A549 (cell line): ENCODE measurements around the gene CLTCL1. TPM values are rescaled to one million over a fixed set of nuclear protein-coding genes. Genes with fewer than 3 reads are reported as not detected.

Experiments
- ATAC-seq, 2 experiments: fragments of 200-7000 bp in 1 of 2; fragments of >200 bp in 1 of 2; cut with Nextera tagmentation in 1 of 2; cut with Tn5 transposase in 1 of 2; 3 replicates each; pipeline versions ENCODE4 v1.8.0 to v1.9.1; 2018 to 2020; ENCODE audit warnings: mild to moderate bottlenecking in 1 of 2, moderate library complexity in 1 of 2
- CTCF ChIA-PET: fragments of 300-600 bp; sonication (Branson Sonifier 250); formaldehyde crosslinking; extraction: SDS; loops from one replicate; lab custom pipeline; 2021; ENCODE audit warnings: antibody characterized with exemption, inconsistent platforms; lab: Yijun Ruan, JAX
- POLR2A ChIA-PET: fragments of 350-600 bp; formaldehyde crosslinking; extraction: SDS; loops from one replicate; lab custom pipeline; 2021; ENCODE audit warnings: antibody characterized with exemption, inconsistent platforms; lab: Yijun Ruan, JAX
- DNase-seq, 2 experiments: peaks; one replicate each; pipeline versions ENCODE4 v3.0.0 to v3.0.0-alpha.2; 2011 to 2016; ENCODE audit warnings: low read depth in 1 of 2, low spot score in 1 of 2
- FAIRE-seq: peaks from 2 replicates; lab custom pipeline; 2011; peaks lifted over from hg19 to GRCh38; lab: Jason Lieb, UNC
- H3K27ac ChIP-seq, 2 experiments: fragments of >200 bp; sonication (Bioruptor Twin); formaldehyde crosslinking; 3 replicates each; pipeline ENCODE4 v1.5.1; 2016 to 2017
- H3K4me1 ChIP-seq: fragments of >200 bp; sonication (Bioruptor Twin); formaldehyde crosslinking; 3 replicates; pipeline ENCODE4 v1.6.1; 2016
- H3K4me2 ChIP-seq: fragments of >200 bp; sonication (Bioruptor Twin); formaldehyde crosslinking; 3 replicates; pipeline ENCODE4 v1.6.1; 2016
- H3K4me3 ChIP-seq: fragments of >200 bp; sonication (Bioruptor Twin); formaldehyde crosslinking; 3 replicates; pipeline ENCODE4 v1.5.1; 2016
- H3K9me3 ChIP-seq: fragments of >200 bp; sonication (Bioruptor Twin); formaldehyde crosslinking; 3 replicates; pipeline ENCODE4 v1.6.1; 2016
- CBX8 ChIP-seq: fragments of 200-600 bp; sonication (generic); IDR thresholded peaks from 2 replicates; pipeline ENCODE4 v1.6.1; 2016
- CEBPB ChIP-seq, 2 experiments: fragments of >200 bp in 1 of 2; sonication (Bioruptor Twin) in 1 of 2; formaldehyde crosslinking in 1 of 2; IDR thresholded peaks; 2 replicates each; pipeline ENCODE4 v1.6.1; 2012 to 2016
- EHF ChIP-seq: fragments of 250-450 bp; sonication (Bioruptor Pico); IDR thresholded peaks from 2 replicates; pipeline ENCODE4 v1.5.0; 2020; ENCODE audit warnings: mild to moderate bottlenecking
- EHMT2 ChIP-seq: fragments of 200-600 bp; sonication (generic); IDR thresholded peaks from 2 replicates; pipeline ENCODE4 v1.6.1; 2016; ENCODE audit warnings: antibody characterized with exemption, low read depth, mild to moderate bottlenecking, moderate library complexity
- EP300 ChIP-seq, 2 experiments: fragments of >200 bp; sonication (Bioruptor Twin); formaldehyde crosslinking; IDR thresholded peaks; 2 replicates in 1 of 2; 3 replicates in 1 of 2; pipeline ENCODE4 v1.6.1; 2016 to 2017
- FOSL2 ChIP-seq, 2 experiments: fragments of 450-650 bp in 1 of 2; fragments of >200 bp in 1 of 2; sonication (Bioruptor Twin) in 1 of 2; formaldehyde crosslinking; IDR thresholded peaks; 2 replicates each; pipeline versions ENCODE4 v1.5.0 to v1.6.1; 2016 to 2020; ENCODE audit warnings: mild to moderate bottlenecking in 1 of 2, moderate library complexity in 1 of 2
- FOXS1 ChIP-seq: fragments of 250-450 bp; sonication (Bioruptor Pico); IDR thresholded peaks from 2 replicates; pipeline ENCODE4 v1.5.0; 2020; ENCODE audit warnings: mild to moderate bottlenecking, moderate library complexity
- HEYL ChIP-seq: fragments of 250-450 bp; sonication (Bioruptor Pico); IDR thresholded peaks from 2 replicates; pipeline ENCODE4 v1.8.0; 2021; ENCODE audit warnings: mild to moderate bottlenecking, moderate library complexity
- HOXA7 ChIP-seq: fragments of 250-450 bp; sonication (Bioruptor Pico); IDR thresholded peaks from 2 replicates; pipeline ENCODE4 v1.5.0; 2020; ENCODE audit warnings: mild to moderate bottlenecking, moderate library complexity
- HOXB5 ChIP-seq: fragments of 250-450 bp; sonication (Bioruptor Pico); IDR thresholded peaks from 2 replicates; pipeline ENCODE4 v1.5.0; 2020; ENCODE audit warnings: mild to moderate bottlenecking, moderate library complexity
- JUNB ChIP-seq: fragments of >200 bp; sonication (Bioruptor Twin); formaldehyde crosslinking; IDR thresholded peaks from 2 replicates; pipeline ENCODE4 v1.6.1; 2016
- KDM1A ChIP-seq: fragments of 200-600 bp; sonication (generic); IDR thresholded peaks from 2 replicates; pipeline ENCODE4 v1.6.1; 2016; ENCODE audit warnings: low read depth, mild to moderate bottlenecking
- KDM5A ChIP-seq: fragments of 200-600 bp; sonication (generic); IDR thresholded peaks from 2 replicates; pipeline ENCODE4 v1.6.1; 2016; ENCODE audit warnings: antibody characterized with exemption, mild to moderate bottlenecking
- MYC ChIP-seq: IDR thresholded peaks from 2 replicates; pipeline ENCODE4 v1.6.1; 2012; ENCODE audit warnings: mild to moderate bottlenecking, inconsistent platforms, low read length, improper control_type of control experiment, borderline replicate concordance
- NFE2L2 ChIP-seq: fragments of 150-350 bp; conservative IDR thresholded peaks from 2 replicates; pipeline ENCODE4 v1.6.1; 2014; ENCODE audit warnings: low read length
- NR3C1 ChIP-seq: fragments of >200 bp; sonication (Bioruptor Twin); formaldehyde crosslinking; IDR thresholded peaks from 3 replicates; pipeline ENCODE4 v1.6.1; 2017
- PHF8 ChIP-seq: fragments of 200-600 bp; sonication (generic); IDR thresholded peaks from 2 replicates; pipeline ENCODE4 v1.6.1; 2016; ENCODE audit warnings: low read depth, mild to moderate bottlenecking, antibody characterized with exemption, moderate library complexity, borderline replicate concordance
- POLR2AphosphoS2 ChIP-seq: conservative IDR thresholded peaks from 2 replicates; pipeline ENCODE4 v1.6.1; 2012; ENCODE audit warnings: low read length, improper control_type of control experiment, inconsistent platforms
- RARB ChIP-seq: fragments of 250-450 bp; sonication (Bioruptor Pico); IDR thresholded peaks from 2 replicates; pipeline ENCODE4 v1.8.0; 2021; ENCODE audit warnings: mild to moderate bottlenecking, moderate library complexity
- SREBF2 ChIP-seq: fragments of 450-650 bp; IDR thresholded peaks from 2 replicates; pipeline ENCODE4 v1.6.1; 2014; ENCODE audit warnings: mild to moderate bottlenecking, moderate library complexity
- USF2 ChIP-seq: fragments of 450-650 bp; IDR thresholded peaks from 2 replicates; pipeline ENCODE4 v1.6.1; 2014; ENCODE audit warnings: antibody characterized with exemption
- ZNF302 ChIP-seq: fragments of 250-450 bp; sonication (Bioruptor Pico); IDR thresholded peaks from 2 replicates; pipeline ENCODE4 v1.9.0; 2021; ENCODE audit warnings: inconsistent platforms, mild to moderate bottlenecking, moderate library complexity
- WGBS: methylation state at CpG from one replicate; pipeline ENCODE4 v1.1.6; 2017; ENCODE audit errors: missing lambda C conversion rate; 5-methylcytosine and 5-hydroxymethylcytosine counted together
- polyA plus RNA-seq, 4 experiments: library from polyadenylated mRNA; depleted of rRNA in 3 of 4; stranded (reverse); fragments of >200 nt; fragmentation: RNase III in 1 of 4; extraction: RNeasy Plus Mini Kit Qiagen cat#74134 plus additional on column Dnase treatment in 1 of 4; gene quantifications; 2 replicates in 3 of 4; 3 replicates in 1 of 4; pipeline ENCODE4 v1.2.3, GENCODE V29; 2011 to 2017
- TF ChIP-seq, protein P1 (sequence below): IDR thresholded peaks from 2 replicates; pipeline ENCODE4 v1.6.1; 2012
- TF ChIP-seq, protein P2 (sequence below): fragments of 200-600 bp; sonication (generic); IDR thresholded peaks from 2 replicates; pipeline ENCODE4 v1.6.1; 2016; ENCODE audit warnings: antibody characterized with exemption, mild to moderate bottlenecking, moderate library complexity
- TF ChIP-seq, protein P3 (sequence below): fragments of 150-350 bp; IDR thresholded peaks from 2 replicates; pipeline ENCODE4 v1.6.1; 2014; ENCODE audit warnings: low read depth, mild to moderate bottlenecking, low read length
- TF ChIP-seq, protein P4 (sequence below): fragments of >200 bp; sonication (Bioruptor Twin); formaldehyde crosslinking; IDR thresholded peaks from 3 replicates; pipeline ENCODE4 v1.6.1; 2016

The CLTCL1 gene
- polyA plus RNA-seq, 2 of the 4 experiments (the other 2 are of a cell fraction) = 8.6 to 10.6 TPM

- ATAC-seq (no peak), DNase-seq (no peak), FAIRE-seq (no peak)
- no peak overlapping the region for H3K4me3 ChIP-seq
- H3K27ac ChIP-seq = no peak overlapping the region
- H3K9me3 ChIP-seq = no peaks in the 10 kb centered on the region
- POLR2A ChIA-PET = no interaction called here
- no peak overlapping the region for H3K4me2 ChIP-seq
- TF ChIP-seq FOSL2 (IDR thresholded peaks at IDR 0.05) = no peak
- no peak for TF ChIP-seq FOSL2 (CRISPR knock-in tag; IDR thresholded peaks at IDR 0.05)
- TF ChIP-seq NFE2L2 = no peak
- TF ChIP-seq HOXA7 (CRISPR knock-in tag) = no peak
- no peak for TF ChIP-seq ZNF302
- TF ChIP-seq RARB (CRISPR knock-in tag) = no peak
- no peak for TF ChIP-seq MYC
- no peak for TF ChIP-seq USF2
- TF ChIP-seq POLR2AphosphoS2 = no peak
- no peak for TF ChIP-seq EP300 (IDR thresholded peaks at IDR 0.05)
- no peak for TF ChIP-seq FOXS1 (CRISPR knock-in tag)
- TF ChIP-seq, protein P1, sequence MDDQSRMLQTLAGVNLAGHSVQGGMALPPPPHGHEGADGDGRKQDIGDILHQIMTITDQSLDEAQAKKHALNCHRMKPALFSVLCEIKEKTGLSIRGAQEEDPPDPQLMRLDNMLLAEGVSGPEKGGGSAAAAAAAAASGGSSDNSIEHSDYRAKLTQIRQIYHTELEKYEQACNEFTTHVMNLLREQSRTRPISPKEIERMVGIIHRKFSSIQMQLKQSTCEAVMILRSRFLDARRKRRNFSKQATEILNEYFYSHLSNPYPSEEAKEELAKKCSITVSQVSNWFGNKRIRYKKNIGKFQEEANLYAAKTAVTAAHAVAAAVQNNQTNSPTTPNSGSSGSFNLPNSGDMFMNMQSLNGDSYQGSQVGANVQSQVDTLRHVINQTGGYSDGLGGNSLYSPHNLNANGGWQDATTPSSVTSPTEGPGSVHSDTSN = no peak
- TF ChIP-seq SREBF2 = no peak
- TF ChIP-seq PHF8 = no peak
- no peak for TF ChIP-seq CBX8
- no peak for TF ChIP-seq CEBPB (IDR thresholded peaks at IDR 0.05)
- no peak for TF ChIP-seq NR3C1
- no peak for TF ChIP-seq HOXB5 (CRISPR knock-in tag)
- TF ChIP-seq JUNB = no peak
- no peak for TF ChIP-seq HEYL
- H3K4me1 ChIP-seq = no peaks in the 10 kb centered on the region
- 78% methylated on average over 4 of the region's 6 CpGs for WGBS
- CTCF ChIA-PET = interaction anchor here (2.0 kb wide), 1 partner anchor 442 kb away, joined by 5 read pairs; no protein-coding TSS in a partner anchor
Measured at GRCh38 chr22:19187716-19188563, 103.6 kb downstream of the CLTCL1 start.

GRCh38 chr22:19184276-19184997, 107.1 kb downstream of the CLTCL1 start:
- no peak overlapping the region for H3K4me2 ChIP-seq
- no peaks in the 10 kb centered on the region for H3K9me3 ChIP-seq
- 89% methylated on average over 13 of the region's 20 CpGs for WGBS
- POLR2A ChIA-PET = no interaction called here
- TF ChIP-seq EHMT2 = no peak
- TF ChIP-seq, protein P2, sequence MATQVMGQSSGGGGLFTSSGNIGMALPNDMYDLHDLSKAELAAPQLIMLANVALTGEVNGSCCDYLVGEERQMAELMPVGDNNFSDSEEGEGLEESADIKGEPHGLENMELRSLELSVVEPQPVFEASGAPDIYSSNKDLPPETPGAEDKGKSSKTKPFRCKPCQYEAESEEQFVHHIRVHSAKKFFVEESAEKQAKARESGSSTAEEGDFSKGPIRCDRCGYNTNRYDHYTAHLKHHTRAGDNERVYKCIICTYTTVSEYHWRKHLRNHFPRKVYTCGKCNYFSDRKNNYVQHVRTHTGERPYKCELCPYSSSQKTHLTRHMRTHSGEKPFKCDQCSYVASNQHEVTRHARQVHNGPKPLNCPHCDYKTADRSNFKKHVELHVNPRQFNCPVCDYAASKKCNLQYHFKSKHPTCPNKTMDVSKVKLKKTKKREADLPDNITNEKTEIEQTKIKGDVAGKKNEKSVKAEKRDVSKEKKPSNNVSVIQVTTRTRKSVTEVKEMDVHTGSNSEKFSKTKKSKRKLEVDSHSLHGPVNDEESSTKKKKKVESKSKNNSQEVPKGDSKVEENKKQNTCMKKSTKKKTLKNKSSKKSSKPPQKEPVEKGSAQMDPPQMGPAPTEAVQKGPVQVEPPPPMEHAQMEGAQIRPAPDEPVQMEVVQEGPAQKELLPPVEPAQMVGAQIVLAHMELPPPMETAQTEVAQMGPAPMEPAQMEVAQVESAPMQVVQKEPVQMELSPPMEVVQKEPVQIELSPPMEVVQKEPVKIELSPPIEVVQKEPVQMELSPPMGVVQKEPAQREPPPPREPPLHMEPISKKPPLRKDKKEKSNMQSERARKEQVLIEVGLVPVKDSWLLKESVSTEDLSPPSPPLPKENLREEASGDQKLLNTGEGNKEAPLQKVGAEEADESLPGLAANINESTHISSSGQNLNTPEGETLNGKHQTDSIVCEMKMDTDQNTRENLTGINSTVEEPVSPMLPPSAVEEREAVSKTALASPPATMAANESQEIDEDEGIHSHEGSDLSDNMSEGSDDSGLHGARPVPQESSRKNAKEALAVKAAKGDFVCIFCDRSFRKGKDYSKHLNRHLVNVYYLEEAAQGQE = no peak
- no peak for TF ChIP-seq EHF (CRISPR knock-in tag)
- TF ChIP-seq, protein P3, sequence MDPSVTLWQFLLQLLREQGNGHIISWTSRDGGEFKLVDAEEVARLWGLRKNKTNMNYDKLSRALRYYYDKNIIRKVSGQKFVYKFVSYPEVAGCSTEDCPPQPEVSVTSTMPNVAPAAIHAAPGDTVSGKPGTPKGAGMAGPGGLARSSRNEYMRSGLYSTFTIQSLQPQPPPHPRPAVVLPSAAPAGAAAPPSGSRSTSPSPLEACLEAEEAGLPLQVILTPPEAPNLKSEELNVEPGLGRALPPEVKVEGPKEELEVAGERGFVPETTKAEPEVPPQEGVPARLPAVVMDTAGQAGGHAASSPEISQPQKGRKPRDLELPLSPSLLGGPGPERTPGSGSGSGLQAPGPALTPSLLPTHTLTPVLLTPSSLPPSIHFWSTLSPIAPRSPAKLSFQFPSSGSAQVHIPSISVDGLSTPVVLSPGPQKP = no peak
- no peak for TF ChIP-seq KDM5A
- TF ChIP-seq HOXB5 (CRISPR knock-in tag) = no peak
- no peak for TF ChIP-seq NFE2L2
- TF ChIP-seq, protein P4, sequence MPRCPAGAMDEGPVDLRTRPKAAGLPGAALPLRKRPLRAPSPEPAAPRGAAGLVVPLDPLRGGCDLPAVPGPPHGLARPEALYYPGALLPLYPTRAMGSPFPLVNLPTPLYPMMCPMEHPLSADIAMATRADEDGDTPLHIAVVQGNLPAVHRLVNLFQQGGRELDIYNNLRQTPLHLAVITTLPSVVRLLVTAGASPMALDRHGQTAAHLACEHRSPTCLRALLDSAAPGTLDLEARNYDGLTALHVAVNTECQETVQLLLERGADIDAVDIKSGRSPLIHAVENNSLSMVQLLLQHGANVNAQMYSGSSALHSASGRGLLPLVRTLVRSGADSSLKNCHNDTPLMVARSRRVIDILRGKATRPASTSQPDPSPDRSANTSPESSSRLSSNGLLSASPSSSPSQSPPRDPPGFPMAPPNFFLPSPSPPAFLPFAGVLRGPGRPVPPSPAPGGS = no peak
- no peak for TF ChIP-seq KDM1A
- TF ChIP-seq, all 56 proteins: peak for 0
- DNase-seq = no peak
- FAIRE-seq = no peak
- ATAC-seq = no peak
- Histone ChIP-seq H3K27ac (no peak overlapping the region), H3K4me3 (no peak overlapping the region), H3K4me1 (no peaks in the 10 kb centered on the region; the same call in 2 of the 3 replicates)
- CTCF ChIA-PET = interaction anchor here (1.5 to 2.9 kb wide), 3 partner anchors 8 to 18 kb away, joined by 3 to 7 read pairs (median 5); no protein-coding TSS in a partner anchor
